Upper lobe of left lung (tissue), 4 donors: Measurements from ENCODE around the gene TMEM86A.

Experiments
- POLR2A ChIP-seq, 4 donors: fragments of 450-650 bp; IDR thresholded peaks; one replicate each; pipeline ENCODE4 v1.5.1; 2016 to 2017; ENCODE audit warnings: antibody characterized with exemption in 4 of 4, mild to moderate bottlenecking in 2 of 4
- POLR2AphosphoS5 ChIP-seq, 2 donors: sonication (generic); formaldehyde crosslinking; IDR thresholded peaks; one replicate each; pipeline ENCODE4 v1.5.1; 2017; ENCODE audit warnings: antibody characterized with exemption in 2 of 2
- TF ChIP-seq, protein P1 (sequence below), 6 experiments: fragments of 450-650 bp in 4 of 6; fragments of 200-600 bp in 2 of 6; sonication (generic) in 2 of 6; IDR thresholded peaks; one replicate each; pipeline ENCODE4 v1.5.1; 2016 to 2019; ENCODE audit warnings: antibody characterized with exemption in 6 of 6

DNA sequence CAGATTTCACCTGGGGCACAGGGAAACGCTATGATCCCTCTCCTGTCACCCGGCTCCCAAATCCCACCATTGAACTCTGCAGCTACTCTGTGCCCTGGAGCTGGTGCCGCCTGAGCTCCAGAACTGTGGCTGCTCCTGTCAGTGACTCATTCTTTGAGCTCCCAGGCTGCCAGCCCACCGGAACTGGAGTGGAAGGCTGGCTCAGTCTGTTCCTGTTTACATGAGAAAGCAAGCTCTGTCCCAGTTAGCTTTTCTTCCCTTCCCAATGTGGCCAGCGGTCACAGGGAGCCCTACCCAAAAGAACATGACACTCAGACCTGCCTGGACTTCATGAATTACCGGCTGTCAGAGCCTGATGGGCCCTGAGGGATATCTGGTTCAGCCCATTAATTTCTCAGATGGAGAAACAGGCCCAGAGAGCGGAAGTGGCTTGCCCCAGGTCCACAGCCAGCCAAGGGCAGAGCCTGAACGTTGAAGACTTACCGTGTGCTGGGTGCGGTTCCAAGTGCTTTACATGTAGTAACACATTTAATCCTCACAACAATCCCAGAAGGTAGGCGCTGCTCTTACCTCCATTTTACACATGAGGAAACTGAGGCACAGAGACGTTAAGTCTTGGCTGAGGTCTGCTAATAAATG, 51.2 kb downstream of the TMEM86A start:
- TF ChIP-seq, protein P1, sequence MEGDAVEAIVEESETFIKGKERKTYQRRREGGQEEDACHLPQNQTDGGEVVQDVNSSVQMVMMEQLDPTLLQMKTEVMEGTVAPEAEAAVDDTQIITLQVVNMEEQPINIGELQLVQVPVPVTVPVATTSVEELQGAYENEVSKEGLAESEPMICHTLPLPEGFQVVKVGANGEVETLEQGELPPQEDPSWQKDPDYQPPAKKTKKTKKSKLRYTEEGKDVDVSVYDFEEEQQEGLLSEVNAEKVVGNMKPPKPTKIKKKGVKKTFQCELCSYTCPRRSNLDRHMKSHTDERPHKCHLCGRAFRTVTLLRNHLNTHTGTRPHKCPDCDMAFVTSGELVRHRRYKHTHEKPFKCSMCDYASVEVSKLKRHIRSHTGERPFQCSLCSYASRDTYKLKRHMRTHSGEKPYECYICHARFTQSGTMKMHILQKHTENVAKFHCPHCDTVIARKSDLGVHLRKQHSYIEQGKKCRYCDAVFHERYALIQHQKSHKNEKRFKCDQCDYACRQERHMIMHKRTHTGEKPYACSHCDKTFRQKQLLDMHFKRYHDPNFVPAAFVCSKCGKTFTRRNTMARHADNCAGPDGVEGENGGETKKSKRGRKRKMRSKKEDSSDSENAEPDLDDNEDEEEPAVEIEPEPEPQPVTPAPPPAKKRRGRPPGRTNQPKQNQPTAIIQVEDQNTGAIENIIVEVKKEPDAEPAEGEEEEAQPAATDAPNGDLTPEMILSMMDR (IDR thresholded peaks at IDR 0.05): no peak
- TF ChIP-seq POLR2AphosphoS5 (IDR thresholded peaks at IDR 0.05): no peak
- TF ChIP-seq POLR2A (IDR thresholded peaks at IDR 0.05): no peak
